ENCODE results near the gene ANKRD34A. TPM values are rescaled to one million over a fixed set of nuclear protein-coding genes. Genes with fewer than 3 reads are reported as not detected.

The ANKRD34A gene
- 0.19 and 0.27 TPM in 2 replicates for total RNA-seq (2022)
- percentile 15 among the genes with signal in this experiment for Bru-seq, nascent RNA
- percentile 29 among the genes with signal in this experiment for BruChase-seq, experiment 1, labeled RNA remaining after a 6-hour chase
- BruChase-seq, experiment 2, labeled RNA remaining after a 2-hour chase, result percentile 22 among the genes with signal in this experiment
- long read RNA-seq, result 0 reads

- TSS peak; percentile 79 for BruUV-seq (replicated peaks)
- peaks cover 45% of the 10 kb centered on the region for H3K27me3 Mint-ChIP-seq (ENCODE audit: unreplicated experiment)
Observed at GRCh38 chr1:145964328-145965118, at the start of gene ANKRD34A, which contains the start of gene POLR3GL. ANKRD34A (minus strand) TSS chr1:145964575; CDS start chr1:145961759, 2,816 bp downstream. POLR3GL (plus strand) TSS chr1:145964690; CDS start chr1:145974866, 10,176 bp downstream.

GRCh38 chr1:146013559-146013922 lies 49.2 kb upstream of the ANKRD34A start:
- TF ChIP-seq CTCF (IDR thresholded peaks at IDR 0.05; ENCODE audit: unreplicated experiment), result no peak
- Mint-ChIP-seq H3K36me3 (ENCODE audit: insufficient read depth, unreplicated experiment) (peaks cover 5% of the 10 kb centered on the region), H3K9me3 (ENCODE audit: low read depth, unreplicated experiment) (no peaks in the 10 kb centered on the region), H3K27ac (ENCODE audit: unreplicated experiment) (no peak overlapping the region), H3K4me3 (ENCODE audit: low read depth, unreplicated experiment) (no peak overlapping the region), H3K4me1 (ENCODE audit: low read depth, unreplicated experiment) (no peaks in the 10 kb centered on the region), H3K27me3 (ENCODE audit: unreplicated experiment) (peaks cover 33% of the 10 kb centered on the region)
- no TSS peak for BruUV-seq (replicated peaks)
- intact Hi-C loops (cut with micrococcal nuclease; ENCODE audit: unreplicated experiment), result no loop called here
- DNase-seq, result no peak
- CTCF ChIA-PET, result no interaction called here

More at GRCh38 chr1:145964328-145965118, at the start of gene ANKRD34A, which contains the start of gene POLR3GL:
- TF ChIP-seq CTCF (IDR thresholded peaks at IDR 0.05; ENCODE audit: unreplicated experiment), result no peak
- Mint-ChIP-seq H3K9me3 (ENCODE audit: low read depth, unreplicated experiment) (no peaks in the 10 kb centered on the region), H3K4me1 (ENCODE audit: low read depth, unreplicated experiment) (peaks cover 48% of the 10 kb centered on the region), H3K4me3 (ENCODE audit: low read depth, unreplicated experiment) (peak within 1 kb of the TSS; percentile 89), H3K27ac (ENCODE audit: unreplicated experiment) (peak within 1 kb of the TSS; percentile 74), H3K36me3 (ENCODE audit: insufficient read depth, unreplicated experiment) (peaks cover 27% of the 10 kb centered on the region)
- CTCF ChIA-PET, result interaction anchor here (0.6 to 2.6 kb wide), 11 partner anchors 13 to 141 kb away, joined by 3 to 20 read pairs (median 3); partner anchors contain the start of genes NUDT17, PIAS3, POLR3C and RBM8A
- peak; percentile 94 for DNase-seq
- intact Hi-C loops (cut with micrococcal nuclease; ENCODE audit: unreplicated experiment), result loop anchor here (1.0 to 2.0 kb wide), 2 partner anchors 8 to 38 kb away; partner anchors contain the start of gene RBM8A

- peak; percentile 61 for TF ChIP-seq CTCF (IDR thresholded peaks at IDR 0.05; ENCODE audit: unreplicated experiment)
- Mint-ChIP-seq H3K4me3 (ENCODE audit: low read depth, unreplicated experiment) (no peak overlapping the region), H3K27ac (ENCODE audit: unreplicated experiment) (peak overlapping the region; percentile 58), H3K27me3 (ENCODE audit: unreplicated experiment) (peaks cover 27% of the 10 kb centered on the region), H3K36me3 (ENCODE audit: insufficient read depth, unreplicated experiment) (peaks cover 5% of the 10 kb centered on the region), H3K9me3 (ENCODE audit: low read depth, unreplicated experiment) (no peaks in the 10 kb centered on the region), H3K4me1 (ENCODE audit: low read depth, unreplicated experiment) (no peaks in the 10 kb centered on the region)
- intact Hi-C loops (cut with micrococcal nuclease; ENCODE audit: unreplicated experiment), result no loop called here
- CTCF ChIA-PET, result interaction anchor here (0.6 to 5.0 kb wide), 9 partner anchors 12 to 1138 kb away, joined by 3 to 32 read pairs (median 5); partner anchors contain the start of genes NUDT17 and PIAS3
- DNase-seq, result peak; percentile 74
- no TSS peak for BruUV-seq (replicated peaks)
Observed at GRCh38 chr1:146012703-146013558, 48.6 kb upstream of the ANKRD34A start.

Measured in Calu3 (cell line).